Esophagus muscularis mucosa (tissue), 3 donors: ENCODE measurements around the gene LRRC7.

Experiments used
- CTCF ChIP-seq, 3 experiments: fragments of 200-600 bp in 2 of 3; fragments of 450-650 bp in 1 of 3; sonication (generic) in 2 of 3; IDR thresholded peaks; one replicate each; pipeline ENCODE4 v1.5.1; 2017 to 2019; ENCODE audit warnings: antibody characterized with exemption in 3 of 3, mild to moderate bottlenecking in 2 of 3, moderate library complexity in 1 of 3
- POLR2AphosphoS5 ChIP-seq, 2 donors: sonication (generic); formaldehyde crosslinking; IDR thresholded peaks; one replicate each; pipeline ENCODE4 v1.6.1; 2017; ENCODE audit warnings: antibody characterized with exemption in 2 of 2

- TF ChIP-seq CTCF (IDR thresholded peaks at IDR 0.05), result no peak
- no peak for TF ChIP-seq POLR2AphosphoS5 (IDR thresholded peaks at IDR 0.05)
Observed at GRCh38 chr1:70140894-70141293, 573.2 kb downstream of the LRRC7 start.
